T-cell (primary cell): ENCODE results near the gene GRIK4. TPM values are rescaled to one million over a fixed set of nuclear protein-coding genes. Genes with fewer than 3 reads are reported as not detected.

Experiments
- ATAC-seq, 4 experiments: fragments of 200-7000 bp in 3 of 4; fragments of 150-1000 bp in 1 of 4; cut with Tn5 transposase; replicated peaks in 1 of 4; 1 replicate in 3 of 4; 2 replicates in 1 of 4; pipeline ENCODE4 v1.10.0; 2021; ENCODE audit warnings: moderate library complexity in 3 of 4, mild to moderate bottlenecking in 2 of 4, moderate number of reproducible peaks in 1 of 4
- CTCF ChIA-PET, 2 donors: fragments of 300-600 bp; sonication (Branson Sonifier 250); formaldehyde crosslinking; loops; one replicate each; lab custom pipeline; 2022; ENCODE audit warnings: antibody characterized with exemption in 2 of 2; lab: Charles Lee
- POLR2A ChIA-PET, 2 donors: fragments of 300-600 bp; sonication (Branson Sonifier 250); formaldehyde crosslinking; loops; one replicate each; lab custom pipeline; 2022; ENCODE audit warnings: antibody characterized with exemption in 2 of 2; lab: Charles Lee
- DNase-seq, 35 experiments: peaks; one replicate each; pipeline versions ENCODE4 v3.0.0 to v3.0.0-alpha.2; 2013 to 2023
- H3K27ac ChIP-seq: one replicate; pipeline ENCODE4 v1.5.1; 2013; ENCODE audit warnings: low read length
- H3K27me3 ChIP-seq, 2 experiments: replicated peaks in 1 of 2; 1 replicate in 1 of 2; 2 replicates in 1 of 2; pipeline versions ENCODE4 v1.6.1 to v1.7.0; 2013; ENCODE audit warnings: low read length in 1 of 2, mixed read lengths in 1 of 2; ENCODE audit not compliant: control insufficient read depth in 2 of 2, insufficient read depth in 2 of 2; ENCODE audit errors: extremely low read depth in 1 of 2
- H3K36me3 ChIP-seq, 2 donors: 1 replicate in 1 of 2; 2 replicates in 1 of 2; pipeline versions ENCODE4 v1.6.1 to v1.7.0; 2013; ENCODE audit warnings: low read length in 1 of 2; ENCODE audit not compliant: control insufficient read depth in 2 of 2, insufficient read depth in 1 of 2; ENCODE audit errors: extremely low read depth in 1 of 2
- H3K4me1 ChIP-seq, 2 experiments: 1 replicate in 1 of 2; 2 replicates in 1 of 2; pipeline versions ENCODE4 v1.6.1 to v1.7.0; 2013; ENCODE audit warnings: low read length in 2 of 2, mixed read lengths in 1 of 2; ENCODE audit not compliant: insufficient read depth in 2 of 2, control insufficient read depth in 1 of 2; ENCODE audit errors: extremely low read depth in 1 of 2
- H3K4me3 ChIP-seq, 2 donors: 1 replicate in 1 of 2; 2 replicates in 1 of 2; pipeline versions ENCODE4 v1.5.1 to v1.7.0; 2013; ENCODE audit warnings: mild to moderate bottlenecking in 2 of 2, low read length in 1 of 2, moderate library complexity in 1 of 2; ENCODE audit not compliant: control insufficient read depth in 1 of 2; ENCODE audit errors: extremely low read depth in 1 of 2
- H3K9me3 ChIP-seq: 2 replicates; pipeline ENCODE4 v1.7.0; 2013
- H3K27ac Mint-ChIP-seq, 2 donors: one replicate each; pipeline ENCODE4 v1.8.0; 2020 to 2021; ENCODE audit warnings: mild to moderate bottlenecking in 2 of 2, mixed read lengths in 2 of 2
- H3K27me3 Mint-ChIP-seq, 2 donors: one replicate each; pipeline ENCODE4 v1.8.0; 2021 to 2022; ENCODE audit warnings: mixed read lengths in 2 of 2
- H3K36me3 Mint-ChIP-seq: one replicate; pipeline ENCODE4 v1.8.0; 2021; ENCODE audit warnings: mixed read lengths
- H3K4me1 Mint-ChIP-seq, 3 donors: one replicate each; pipeline ENCODE4 v1.8.0; 2020 to 2022; ENCODE audit warnings: mixed read lengths in 3 of 3, mild to moderate bottlenecking in 1 of 3
- H3K4me3 Mint-ChIP-seq, 3 donors: one replicate each; pipeline ENCODE4 v1.8.0; 2020 to 2022; ENCODE audit warnings: mild to moderate bottlenecking in 3 of 3, mixed read lengths in 3 of 3, moderate library complexity in 3 of 3
- H3K9me3 Mint-ChIP-seq, 3 donors: one replicate each; pipeline ENCODE4 v1.8.0; 2020 to 2022; ENCODE audit warnings: mixed read lengths in 3 of 3
- WGBS: methylation state at CpG from one replicate; pipeline ENCODE4 v1.1.5; 2013; ENCODE audit warnings: missing lambda C conversion rate; ENCODE audit not compliant: insufficient coverage; 5-methylcytosine and 5-hydroxymethylcytosine counted together
- total RNA-seq, 35 experiments: library from RNA in 6 of 35; stranded (reverse) in 6 of 35; fragments of 120-200 nt in 1 of 35; gene quantifications; one replicate each; pipeline versions ENCODE4 v1.2.1 to v1.2.4 and lab custom pipeline; 2013 to 2026

The GRIK4 gene
- total RNA-seq, 5 donors from 2014 or later (not counting 1 experiment from before 2014, with no cell fraction given): 0.09 TPM; not detected in 4

DNA sequence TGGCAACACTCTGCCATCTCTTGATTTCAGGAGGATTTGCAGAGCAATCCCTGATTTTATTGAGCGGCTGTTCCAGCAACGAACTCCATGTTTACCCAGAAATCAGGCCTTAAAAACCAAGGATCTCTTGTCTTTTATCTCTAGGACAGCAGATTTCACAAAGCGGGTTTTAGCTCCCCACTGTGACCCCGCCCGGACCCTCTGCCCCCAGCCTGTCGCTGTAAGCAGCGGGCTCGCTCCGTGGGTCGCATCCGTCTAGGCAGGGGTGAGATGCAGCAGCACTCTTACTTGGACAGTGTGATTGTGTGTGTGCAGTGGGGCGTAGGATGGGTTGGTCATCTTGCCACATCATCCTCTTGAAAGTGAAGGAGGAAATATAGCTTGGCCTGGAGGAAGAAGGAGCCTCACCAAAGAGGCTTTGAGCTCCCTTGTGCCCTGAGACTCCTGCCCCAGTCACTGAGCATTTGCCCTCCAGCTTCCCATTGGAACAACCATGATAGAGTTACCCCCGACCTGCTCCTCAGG, 323.2 kb downstream of the GRIK4 start:
- H3K27me3 Mint-ChIP-seq: peaks cover 17 to 27% of the 10 kb centered on the region in 2 donors
- Histone ChIP-seq H3K4me1 (no peaks in the 10 kb centered on the region), H3K27ac (no peak overlapping the region), H3K9me3 (no peaks in the 10 kb centered on the region), H3K4me3 (no peak overlapping the region), H3K36me3 (no peaks in the 10 kb centered on the region), H3K27me3 (peaks cover 0 to 16% of the 10 kb centered on the region in 2 experiments)
- no peaks in the 10 kb centered on the region for H3K9me3 Mint-ChIP-seq
- DNase-seq (no peak), ATAC-seq (no peak)
- CTCF ChIA-PET: interaction anchor here in 1 of 2 donors (0.5 kb wide), 1 partner anchor 1193 kb away, joined by 4 read pairs; no protein-coding TSS in a partner anchor
- H3K36me3 Mint-ChIP-seq: no peaks in the 10 kb centered on the region
- no peak overlapping the region for H3K4me3 Mint-ChIP-seq
- POLR2A ChIA-PET: interaction anchor here in 1 of 2 donors (0.6 kb wide), 1 partner anchor 26 kb away, joined by 4 read pairs; no protein-coding TSS in a partner anchor
- H3K27ac Mint-ChIP-seq: no peak overlapping the region
- H3K4me1 Mint-ChIP-seq: no peaks in the 10 kb centered on the region
- 84% methylated on average over 13 of the region's 13 CpGs for WGBS

DNA sequence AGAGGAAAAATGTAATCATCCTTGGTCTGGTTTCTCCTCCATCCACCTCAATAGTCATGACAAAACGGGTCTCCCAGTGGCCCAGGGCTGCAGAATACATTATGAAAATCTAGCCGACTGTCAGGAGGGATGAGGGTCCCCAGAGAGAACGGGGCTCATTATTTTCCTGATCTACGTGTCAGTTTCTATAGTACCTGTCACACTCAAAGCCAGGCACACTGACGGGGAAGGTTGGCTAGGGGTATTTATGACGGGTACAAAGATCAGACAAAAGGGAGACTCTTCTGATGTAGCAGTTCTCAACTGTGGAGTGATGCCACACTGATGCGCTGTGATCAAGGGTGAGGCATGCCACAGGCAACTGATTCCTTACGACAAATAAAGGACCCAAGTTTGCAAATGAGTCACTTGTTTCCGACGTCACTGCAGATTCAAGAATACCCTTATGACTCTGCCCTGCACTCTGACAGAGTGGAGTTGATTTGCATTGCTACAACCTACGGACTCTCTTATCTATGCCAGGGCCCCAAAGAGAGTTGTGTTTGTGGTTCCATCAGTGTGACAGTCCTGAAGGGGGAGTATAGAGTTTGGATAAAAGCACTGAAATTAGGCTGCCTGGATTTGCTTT, 324.2 kb downstream of the GRIK4 start:
- 13% methylated on average over 5 of the region's 11 CpGs for WGBS
- Histone ChIP-seq H3K9me3 (no peaks in the 10 kb centered on the region), H3K27me3 (peaks cover 0 to 12% of the 10 kb centered on the region in 2 experiments), H3K4me3 (no peak overlapping the region), H3K4me1 (no peaks in the 10 kb centered on the region), H3K27ac (no peak overlapping the region), H3K36me3 (no peaks in the 10 kb centered on the region)
- ChIA-PET CTCF (no interaction called here), POLR2A (no interaction called here)
- Mint-ChIP-seq H3K9me3 (no peaks in the 10 kb centered on the region), H3K27me3 (peaks cover 24 to 27% of the 10 kb centered on the region in 2 donors), H3K4me1 (no peaks in the 10 kb centered on the region), H3K36me3 (no peaks in the 10 kb centered on the region), H3K27ac (no peak overlapping the region), H3K4me3 (no peak overlapping the region)
- ATAC-seq (no peak), DNase-seq (no peak)

- Mint-ChIP-seq H3K27me3 (peaks cover 19 to 20% of the 10 kb centered on the region in 2 donors), H3K36me3 (no peaks in the 10 kb centered on the region), H3K4me1 (no peaks in the 10 kb centered on the region), H3K27ac (no peak overlapping the region), H3K9me3 (no peaks in the 10 kb centered on the region), H3K4me3 (no peak overlapping the region)
- no peaks in the 10 kb centered on the region for H3K36me3 ChIP-seq
- H3K4me1 ChIP-seq: no peaks in the 10 kb centered on the region
- WGBS: 34% methylated on average over 2 of the region's 4 CpGs
- H3K4me3 ChIP-seq: no peak overlapping the region
- no peak for DNase-seq
- peaks cover 0 to 8% of the 10 kb centered on the region in 2 experiments for H3K27me3 ChIP-seq
- ATAC-seq: no peak
- ChIA-PET POLR2A (no interaction called here), CTCF (no interaction called here)
- H3K27ac ChIP-seq: no peak overlapping the region
- no peaks in the 10 kb centered on the region for H3K9me3 ChIP-seq
These were observed 326.1 kb downstream of the GRIK4 start for GRCh38 chr11:120837696-120838095.

DNA sequence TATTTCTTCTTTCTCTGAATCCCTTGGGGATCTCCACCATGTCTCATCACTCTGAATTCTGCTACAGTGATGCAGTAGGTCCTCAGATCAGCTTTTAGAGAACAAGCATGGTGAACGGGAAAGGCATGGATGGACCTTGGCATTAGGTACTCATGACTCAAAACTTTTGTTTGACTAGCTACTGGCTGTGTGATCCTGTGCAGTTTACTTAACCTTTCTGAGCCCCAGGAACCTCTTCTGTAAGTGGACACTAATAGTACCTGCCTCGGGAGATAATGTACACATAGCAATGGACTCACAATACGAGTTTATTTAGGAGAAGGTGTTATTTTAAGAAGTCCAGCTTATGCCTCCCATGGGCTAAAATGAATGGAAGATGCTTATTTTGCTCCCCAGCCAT, 327.7 kb downstream of the GRIK4 start:
- CTCF ChIA-PET: no interaction called here
- DNase-seq (no peak), ATAC-seq (no peak)
- peaks cover 16 to 19% of the 10 kb centered on the region in 2 donors for H3K27me3 Mint-ChIP-seq
- H3K9me3 ChIP-seq: no peaks in the 10 kb centered on the region
- WGBS: 100% methylated on average over 1 of the region's 3 CpGs
- peaks cover 0 to 8% of the 10 kb centered on the region in 2 experiments for H3K27me3 ChIP-seq
- H3K27ac Mint-ChIP-seq: no peak overlapping the region
- H3K4me3 Mint-ChIP-seq: no peak overlapping the region
- H3K36me3 ChIP-seq: no peaks in the 10 kb centered on the region
- no peak overlapping the region for H3K4me3 ChIP-seq
- no peaks in the 10 kb centered on the region for H3K9me3 Mint-ChIP-seq
- H3K4me1 Mint-ChIP-seq: no peaks in the 10 kb centered on the region
- H3K36me3 Mint-ChIP-seq: no peaks in the 10 kb centered on the region
- H3K4me1 ChIP-seq: no peaks in the 10 kb centered on the region
- no peak overlapping the region for H3K27ac ChIP-seq
- POLR2A ChIA-PET: no interaction called here

DNA sequence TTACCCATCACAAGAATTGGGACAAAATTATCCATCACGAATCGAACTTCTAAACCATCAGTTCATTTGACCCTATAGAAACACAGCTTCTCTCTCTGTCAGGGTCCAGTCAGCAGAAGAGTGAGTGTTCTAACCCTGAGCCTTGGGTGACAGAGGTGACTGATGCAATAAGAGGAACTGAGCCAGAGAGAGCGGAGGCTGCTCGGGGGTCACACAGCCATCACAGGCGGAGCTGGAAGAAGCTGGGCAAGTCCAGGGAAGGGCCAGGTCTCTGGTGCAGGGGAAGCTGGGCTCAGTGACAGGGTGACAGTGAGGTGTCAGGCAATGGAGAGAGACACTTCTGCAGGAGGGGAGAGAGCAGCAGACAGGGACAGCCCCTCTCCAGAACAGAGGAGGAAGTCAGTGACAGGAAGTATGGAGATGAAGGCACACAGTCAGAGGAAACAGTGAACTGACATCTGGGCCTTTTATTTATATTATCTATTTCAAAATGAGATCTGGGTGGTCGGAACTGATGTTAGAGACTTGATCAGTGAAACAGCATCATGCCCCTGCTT, 328.4 kb downstream of the GRIK4 start:
- ChIA-PET CTCF (no interaction called here), POLR2A (no interaction called here)
- Histone ChIP-seq H3K36me3 (no peaks in the 10 kb centered on the region), H3K27me3 (peaks cover 0 to 5% of the 10 kb centered on the region in 2 experiments), H3K4me1 (no peaks in the 10 kb centered on the region), H3K9me3 (no peaks in the 10 kb centered on the region), H3K27ac (no peak overlapping the region), H3K4me3 (no peak overlapping the region)
- 89% methylated on average over 3 of the region's 6 CpGs for WGBS
- no peak overlapping the region for H3K27ac Mint-ChIP-seq
- peaks cover 16 to 19% of the 10 kb centered on the region in 2 donors for H3K27me3 Mint-ChIP-seq
- no peaks in the 10 kb centered on the region for H3K36me3 Mint-ChIP-seq
- DNase-seq (no peak), ATAC-seq (no peak)
- no peaks in the 10 kb centered on the region for H3K9me3 Mint-ChIP-seq
- H3K4me3 Mint-ChIP-seq: no peak overlapping the region
- no peaks in the 10 kb centered on the region for H3K4me1 Mint-ChIP-seq

DNA sequence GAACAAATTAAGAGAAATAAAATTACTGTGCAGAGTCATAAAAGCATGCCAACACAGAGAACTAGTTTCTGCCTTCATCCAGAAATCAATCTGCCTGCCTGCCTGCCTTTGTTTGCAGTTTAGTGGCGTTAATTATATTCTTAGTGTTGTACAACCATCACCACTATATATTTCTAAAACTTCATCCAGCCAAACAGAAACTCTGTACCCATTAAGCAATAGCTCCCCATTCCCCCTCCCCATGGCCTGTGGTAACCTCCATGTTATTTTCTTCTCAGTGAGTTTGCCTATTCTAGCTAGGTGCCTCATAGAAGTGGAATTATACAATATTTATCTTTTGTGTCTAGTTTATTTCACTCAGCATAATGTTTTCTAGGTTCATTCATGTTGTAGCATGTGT, 329.1 kb downstream of the GRIK4 start:
- no peaks in the 10 kb centered on the region for H3K9me3 ChIP-seq
- DNase-seq (no peak), ATAC-seq (no peak)
- H3K4me1 Mint-ChIP-seq: no peaks in the 10 kb centered on the region
- no CpG with 5 or more reads among the region's 1 CpG for WGBS
- H3K4me1 ChIP-seq: no peaks in the 10 kb centered on the region
- H3K27ac Mint-ChIP-seq: no peak overlapping the region
- H3K27me3 ChIP-seq: peaks cover 0 to 3% of the 10 kb centered on the region in 2 experiments
- H3K4me3 Mint-ChIP-seq: no peak overlapping the region
- no peaks in the 10 kb centered on the region for H3K36me3 Mint-ChIP-seq
- no peaks in the 10 kb centered on the region for H3K9me3 Mint-ChIP-seq
- H3K27ac ChIP-seq: no peak overlapping the region
- H3K27me3 Mint-ChIP-seq: peaks cover 13 to 14% of the 10 kb centered on the region in 2 donors
- POLR2A ChIA-PET: no interaction called here
- H3K36me3 ChIP-seq: no peaks in the 10 kb centered on the region
- H3K4me3 ChIP-seq: no peak overlapping the region
- CTCF ChIA-PET: no interaction called here
